ENCODE measurements around the gene AKAP8L.
A peak's percentile ranks its signal among the peaks of the same experiment; 100 is the strongest.
"Not testable (repeated sequence)": the region's sequence is repeated elsewhere in the genome, so short reads cannot be mapped to it uniquely, and the experiment has no call there.

The AKAP8L gene

DNA sequence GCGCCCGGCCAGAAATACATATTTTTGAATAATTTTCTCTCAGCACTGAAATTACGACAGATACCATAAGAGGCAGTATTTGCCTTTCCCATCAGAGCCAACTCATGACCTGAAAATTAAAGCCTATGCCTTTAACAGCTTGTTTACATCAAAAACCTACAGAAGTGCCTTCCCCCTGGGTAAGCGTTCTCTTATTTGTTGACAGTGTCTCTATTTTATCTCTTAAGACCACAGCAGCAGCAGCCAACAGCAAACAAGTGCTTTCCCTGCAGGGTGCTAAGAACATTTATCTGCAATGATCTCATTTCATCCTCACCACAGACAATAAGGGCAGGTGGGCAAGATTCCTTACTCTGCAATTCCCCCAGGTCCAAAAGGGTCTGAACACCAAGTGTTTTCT, 6.0 kb downstream of the AKAP8L start:
- DNase-seq = no peak

DNA sequence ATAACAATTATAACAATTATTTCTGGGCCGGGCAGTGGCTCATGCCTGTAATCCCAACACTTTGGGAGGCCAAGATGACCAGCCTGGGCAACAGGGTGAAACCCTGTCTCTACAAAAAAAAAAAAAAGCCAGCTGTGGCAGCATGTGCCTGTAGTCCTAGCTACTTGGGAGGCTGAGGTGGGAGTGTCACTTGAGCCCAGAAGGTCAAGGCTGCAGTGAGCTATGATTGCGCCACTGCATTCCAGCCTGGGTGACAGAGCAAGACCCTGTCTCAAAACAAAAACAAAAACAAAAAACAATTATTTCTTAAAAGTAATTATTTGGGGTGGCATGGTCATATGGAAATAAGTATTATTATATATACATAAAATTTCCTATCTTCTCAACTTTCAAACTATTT, 7.4 kb downstream of the AKAP8L start:
- not testable (repeated sequence) for DNase-seq

DNA sequence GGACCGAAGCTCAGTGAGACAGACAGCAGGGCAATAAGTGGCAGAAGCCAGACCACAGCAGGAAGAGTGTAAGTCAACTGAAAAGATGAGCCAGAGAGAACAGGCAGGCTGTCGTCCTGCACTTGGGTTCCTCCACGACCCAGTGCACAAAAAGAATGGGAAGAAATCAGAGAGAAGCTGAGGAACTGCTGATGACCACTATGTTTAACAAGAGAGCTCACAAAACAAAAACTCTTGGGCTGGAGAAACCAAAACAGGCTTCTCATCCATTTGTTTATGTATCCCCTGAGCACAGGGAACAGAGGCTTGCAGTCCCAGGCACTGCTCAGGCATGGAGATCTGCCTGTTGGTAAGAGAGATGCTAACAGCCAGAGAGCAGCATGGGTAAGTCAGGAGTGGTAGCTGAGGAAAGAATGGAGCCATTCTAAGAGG, 14.0 kb downstream of the AKAP8L start:
- no peak for DNase-seq

DNA sequence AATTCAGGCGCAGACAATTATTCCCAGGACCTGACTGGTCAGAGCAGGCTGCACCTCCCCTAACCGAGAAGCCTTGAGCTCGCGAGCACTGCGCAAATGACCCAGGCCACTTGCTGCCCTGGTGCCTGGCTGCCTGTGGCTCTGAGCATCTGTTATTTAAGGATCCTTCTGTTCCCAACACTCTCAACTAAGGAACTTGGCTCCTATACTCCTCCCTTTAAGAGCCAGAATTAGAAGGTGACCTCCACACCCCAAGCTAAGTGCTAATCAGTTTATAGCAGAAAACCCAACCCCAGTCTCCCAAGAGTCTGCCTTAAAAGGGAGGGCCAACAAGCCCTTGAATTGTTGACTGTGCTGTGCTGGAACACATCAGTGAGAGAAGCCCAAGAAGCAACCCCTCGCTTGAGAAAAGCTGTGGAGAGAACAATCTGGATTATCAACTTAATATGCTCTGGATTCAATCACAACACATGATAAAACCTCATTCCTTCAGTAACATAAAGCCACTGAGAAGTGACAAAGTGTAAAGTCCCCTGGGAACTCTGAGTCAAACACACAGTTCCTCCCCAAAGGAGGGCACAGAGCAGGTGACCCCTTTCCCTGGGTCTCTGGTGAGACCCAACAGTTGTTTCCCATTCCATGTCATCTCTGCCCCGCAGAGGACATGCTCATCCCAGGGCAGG, 14.6 kb downstream of the AKAP8L start:
- DNase-seq = no peak

DNA sequence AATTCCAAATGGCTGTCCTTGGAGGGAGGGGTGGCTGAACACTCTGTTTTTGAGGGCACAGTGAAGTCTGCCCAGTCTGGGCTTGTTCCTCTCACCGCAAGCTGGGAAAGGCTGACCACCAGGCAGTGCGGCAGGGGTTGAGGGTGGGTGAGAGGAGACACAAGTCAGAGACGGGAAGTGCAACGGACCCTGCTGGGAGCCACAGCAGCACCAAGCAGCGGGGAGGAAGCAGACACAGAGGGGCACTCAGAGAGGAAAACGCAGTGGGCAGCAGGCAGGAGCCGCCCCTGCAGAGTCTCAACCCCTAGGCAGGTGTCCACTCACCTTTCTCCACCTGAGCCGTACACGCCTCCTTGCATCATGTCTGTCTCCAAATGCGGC, 15.6 kb downstream of the AKAP8L start:
- DNase-seq = no peak

DNA sequence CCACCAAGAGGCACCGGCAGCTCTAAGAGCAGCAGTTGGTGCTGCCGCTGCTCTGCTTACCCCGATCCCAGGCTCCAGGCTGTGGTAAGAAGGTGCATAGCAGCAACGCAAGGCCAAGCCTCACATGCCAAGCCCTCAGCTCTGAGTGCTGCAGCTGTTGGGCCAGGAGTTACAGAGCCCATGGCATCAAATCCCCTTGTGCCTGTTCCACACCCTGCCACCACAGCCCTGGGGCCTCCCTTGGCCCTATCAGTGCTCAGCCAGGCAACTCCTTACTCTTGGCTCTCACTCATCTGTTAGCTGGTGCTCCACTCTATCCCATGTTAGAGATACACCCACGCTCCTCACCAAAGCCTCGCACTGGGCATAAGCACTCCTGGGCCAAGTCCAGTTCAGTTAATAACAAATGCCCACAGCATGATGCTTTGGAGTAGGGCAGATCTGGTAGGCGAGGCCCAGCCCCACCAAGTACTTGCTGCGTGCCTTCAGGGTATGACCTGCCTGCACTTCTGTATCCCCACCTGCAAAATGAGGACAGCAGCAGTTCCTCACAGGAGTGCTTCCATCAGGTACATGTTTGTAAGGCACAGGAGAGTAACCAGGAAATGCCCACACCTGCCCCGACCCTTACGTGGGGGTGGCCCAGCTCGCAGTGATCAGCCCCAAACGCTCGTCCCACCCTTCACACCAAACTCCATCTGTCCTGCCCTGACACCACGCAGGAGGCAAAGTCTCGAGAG, 16.2 kb downstream of the AKAP8L start:
- DNase-seq = no peak

DNA sequence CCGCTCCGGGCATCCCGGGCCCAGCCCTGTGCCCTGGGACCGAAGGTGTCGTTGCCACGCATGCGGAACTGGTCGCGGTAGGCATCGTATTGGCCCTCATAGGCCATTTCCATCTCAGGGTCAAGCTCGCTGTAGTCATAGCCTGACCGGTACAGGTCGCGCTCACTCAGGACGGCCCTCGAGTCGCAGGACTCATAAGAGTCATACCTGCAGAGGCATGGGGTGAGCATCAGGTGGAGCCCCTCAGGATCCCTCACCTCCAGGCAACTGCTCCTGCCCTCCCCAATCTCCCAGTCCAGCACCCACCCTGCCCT, 17.4 kb downstream of the AKAP8L start:
- no peak for DNase-seq

DNA sequence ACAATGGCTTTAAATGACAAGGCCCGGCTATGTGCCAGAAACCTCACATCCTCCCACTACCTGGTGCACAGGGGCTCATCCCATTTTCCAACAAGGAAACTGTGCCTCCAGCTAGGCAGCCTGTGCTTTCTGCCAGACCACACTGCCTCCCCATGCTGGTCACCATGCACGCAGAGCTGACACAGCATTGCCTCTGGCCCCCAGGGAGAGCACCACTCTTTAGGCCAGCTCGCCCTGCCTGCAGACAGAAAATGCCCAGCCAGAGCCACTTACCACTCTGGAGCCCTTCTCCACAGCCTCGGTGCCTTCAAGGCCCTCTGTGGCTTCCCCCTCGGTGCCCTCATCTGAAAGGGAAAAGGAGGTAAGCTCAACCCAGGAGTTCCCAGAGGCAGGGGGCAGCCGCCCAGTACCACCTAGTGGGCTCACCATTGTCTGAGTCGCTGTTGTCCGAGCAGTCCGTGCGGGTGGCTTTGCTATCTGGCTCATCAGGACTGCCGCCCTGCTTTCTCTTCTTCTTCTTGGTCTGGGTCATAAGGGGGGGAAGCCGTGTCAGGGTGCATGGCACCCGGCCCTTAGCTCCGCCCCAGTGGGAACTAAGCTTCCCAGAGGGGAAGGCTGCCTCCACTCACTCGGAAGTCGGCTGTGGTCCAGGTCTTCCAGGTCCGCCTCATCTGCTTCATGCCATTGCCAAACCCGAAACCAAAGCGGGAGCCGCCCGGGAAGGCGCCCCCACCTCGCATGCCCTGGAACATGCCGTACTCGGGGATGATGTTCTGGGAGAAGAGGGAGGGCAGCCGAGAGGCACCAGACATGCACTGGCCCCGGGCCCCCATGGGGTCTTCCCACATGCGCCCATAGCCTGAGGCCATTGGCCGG, 18.0 kb downstream of the AKAP8L start:
- DNase-seq = no peak

DNA sequence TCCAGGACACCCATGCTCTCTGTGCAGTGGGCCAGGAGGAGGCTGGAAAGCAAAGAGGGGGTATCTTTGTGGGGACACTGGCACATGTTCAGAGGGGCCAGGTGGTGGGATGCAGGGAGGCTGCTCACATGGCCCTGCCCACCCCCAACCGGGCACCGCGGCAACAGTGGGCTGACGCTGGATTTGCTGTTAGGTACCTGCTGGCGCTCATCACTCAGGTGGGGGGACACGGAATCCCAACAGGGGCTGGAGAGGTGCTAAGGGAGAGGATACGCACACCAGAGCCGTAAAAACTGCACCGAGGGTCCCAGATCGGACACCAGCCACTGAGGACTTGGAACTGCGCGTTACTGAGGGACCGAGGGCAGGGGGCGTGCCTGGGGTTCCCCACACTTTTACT, 19.2 kb downstream of the AKAP8L start:
- no peak for DNase-seq

DNA sequence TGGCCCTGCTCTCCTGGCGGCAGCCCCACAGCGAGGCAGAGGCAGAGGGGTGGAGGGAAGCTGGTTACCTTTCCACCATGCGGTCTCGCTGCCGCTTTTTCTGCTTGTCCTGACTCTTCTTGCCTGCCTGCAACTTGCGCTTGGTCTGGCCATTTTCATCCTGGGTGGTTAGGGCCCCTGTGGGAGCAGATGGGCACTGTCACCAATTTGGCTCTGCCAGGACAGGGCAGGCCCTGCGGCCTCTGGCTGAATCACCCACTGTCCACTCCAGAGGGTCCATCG, 19.6 kb downstream of the AKAP8L start:
- no peak for DNase-seq

DNA sequence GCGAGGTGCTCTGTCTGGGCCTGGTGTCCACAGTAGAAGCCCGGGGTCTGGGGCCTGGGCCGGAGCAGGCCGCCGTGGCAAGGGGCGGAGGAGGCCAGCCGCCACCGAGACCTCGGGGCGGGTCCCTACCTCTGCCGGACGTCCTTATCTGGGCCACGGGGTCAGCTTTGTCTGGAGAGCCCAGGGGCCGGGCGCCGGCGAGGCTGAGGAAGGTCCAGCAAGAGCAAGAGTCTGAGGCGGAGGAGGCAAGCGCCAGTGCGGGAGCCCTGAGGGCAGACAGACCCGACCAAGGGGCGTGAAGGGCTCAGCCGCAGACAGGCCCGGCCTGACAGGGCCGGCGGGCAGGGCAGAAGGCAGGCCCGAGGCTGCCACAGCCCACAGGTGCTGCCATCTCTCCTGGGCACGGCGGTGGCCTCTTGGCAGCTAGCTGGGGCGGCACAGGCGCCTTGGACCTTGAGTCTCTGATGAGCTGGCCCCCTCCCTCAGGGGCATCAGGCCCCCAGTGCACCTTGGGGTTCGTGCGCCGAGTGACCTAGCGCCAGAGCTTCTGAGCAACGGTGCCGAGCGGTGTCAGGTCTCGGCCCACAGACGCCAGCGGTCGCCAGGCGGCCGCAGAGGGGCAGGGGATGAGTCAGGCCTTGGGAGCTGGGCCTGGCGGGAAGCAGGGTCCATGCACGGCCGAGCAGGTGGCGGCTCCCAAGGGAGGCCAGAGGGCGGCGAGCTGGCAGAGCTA, 20.1 kb downstream of the AKAP8L start:
- DNase-seq = no peak

DNA sequence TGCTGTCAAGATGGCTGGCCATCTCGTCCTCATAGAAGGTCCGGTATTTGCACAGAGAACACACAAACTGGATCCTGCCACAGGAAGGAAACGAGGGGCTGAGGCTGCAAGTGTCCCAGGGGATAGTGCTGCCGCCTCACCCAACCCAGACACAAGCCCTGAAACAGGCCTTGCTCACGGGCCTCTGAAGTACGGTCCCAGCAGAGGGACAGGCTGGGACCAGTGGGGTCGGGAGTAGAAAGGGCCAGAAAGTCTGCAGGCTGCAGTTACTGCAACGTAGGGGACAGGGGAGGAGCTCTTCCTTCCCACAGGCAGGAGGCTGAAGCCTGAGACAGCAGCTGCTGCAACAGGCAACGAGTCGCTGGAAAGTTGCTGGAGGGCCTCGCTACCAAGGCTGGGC, 21.0 kb downstream of the AKAP8L start:
- no peak for DNase-seq

DNA sequence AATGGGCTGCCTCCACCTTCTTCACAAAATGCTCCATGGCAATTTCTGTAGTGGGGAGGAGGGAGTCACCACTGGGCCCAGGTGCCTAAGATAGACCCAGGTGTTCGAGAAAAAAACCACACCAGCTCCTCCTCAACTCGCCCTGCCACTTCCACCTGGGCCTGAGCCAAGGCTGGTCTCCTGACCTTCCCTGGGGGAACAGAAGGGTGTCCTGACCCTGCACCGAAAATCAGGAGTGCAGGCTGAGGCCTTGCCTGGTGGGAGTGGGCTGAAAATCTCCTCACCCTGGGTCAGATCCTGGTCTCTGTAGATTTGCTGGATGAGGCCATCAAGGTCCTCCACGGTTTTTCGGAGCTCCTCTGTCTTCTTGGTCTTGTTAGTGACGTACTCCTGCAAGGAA, 21.6 kb downstream of the AKAP8L start:
- no peak for DNase-seq

DNA sequence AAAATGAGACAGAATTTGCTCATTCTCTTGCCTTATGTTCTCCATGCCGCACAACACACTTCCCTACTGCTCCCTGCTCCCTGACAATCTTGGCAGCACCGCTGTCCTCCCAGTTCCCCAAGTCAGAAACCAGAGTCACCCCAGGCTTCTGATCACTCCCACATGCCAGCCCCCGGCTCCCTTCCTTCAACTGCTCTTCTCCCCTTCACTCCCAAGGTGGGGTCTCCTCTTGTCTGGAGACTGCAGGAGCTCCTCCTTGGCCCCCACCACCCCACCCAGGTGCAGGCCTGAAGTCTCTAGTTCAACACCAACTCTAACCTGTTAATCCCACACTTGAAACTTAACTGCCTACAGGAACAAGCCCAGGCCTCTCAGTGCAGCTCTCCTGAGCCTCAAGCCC, 22.4 kb downstream of the AKAP8L start:
- no peak for DNase-seq

DNA sequence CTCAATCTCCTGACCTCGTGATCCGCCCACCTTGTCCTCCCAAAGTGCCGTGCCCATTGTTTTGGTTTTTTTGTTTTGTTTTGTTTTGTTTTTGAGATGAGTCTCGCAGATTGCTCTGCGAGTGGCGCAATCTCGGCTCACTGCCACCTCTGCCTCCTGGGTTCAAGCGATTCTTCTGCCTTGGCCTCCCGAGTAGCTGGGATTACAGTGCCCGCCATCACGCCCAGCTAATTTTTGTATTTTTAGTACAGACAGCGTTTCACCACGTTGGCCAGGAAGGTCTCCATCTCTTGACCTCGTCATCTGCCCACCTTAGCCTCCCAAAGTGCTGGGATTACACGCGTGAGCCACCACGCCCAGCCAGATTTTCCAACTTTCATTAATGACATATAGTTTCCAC, 23.5 kb downstream of the AKAP8L start:
- not testable (repeated sequence) for DNase-seq

DNA sequence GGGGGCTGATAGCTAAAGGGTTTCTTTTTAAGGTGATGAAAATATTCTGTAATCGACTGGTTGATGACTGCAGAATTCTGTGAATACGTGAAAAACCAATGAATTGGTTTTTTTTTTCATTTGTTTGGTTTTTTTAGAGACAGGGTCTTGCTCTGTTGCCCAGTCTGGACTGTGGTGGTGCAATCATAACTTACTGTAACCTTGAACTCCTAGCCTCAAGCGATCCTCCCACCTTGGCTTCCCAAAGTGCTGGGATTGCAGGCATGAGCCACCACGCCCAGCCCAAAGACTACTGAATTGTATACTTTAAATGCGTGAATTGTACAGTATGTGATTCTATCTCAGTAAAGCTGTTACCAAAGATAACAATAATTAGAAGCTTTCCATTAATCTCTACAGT, 24.4 kb downstream of the AKAP8L start:
- DNase-seq = no peak

DNA sequence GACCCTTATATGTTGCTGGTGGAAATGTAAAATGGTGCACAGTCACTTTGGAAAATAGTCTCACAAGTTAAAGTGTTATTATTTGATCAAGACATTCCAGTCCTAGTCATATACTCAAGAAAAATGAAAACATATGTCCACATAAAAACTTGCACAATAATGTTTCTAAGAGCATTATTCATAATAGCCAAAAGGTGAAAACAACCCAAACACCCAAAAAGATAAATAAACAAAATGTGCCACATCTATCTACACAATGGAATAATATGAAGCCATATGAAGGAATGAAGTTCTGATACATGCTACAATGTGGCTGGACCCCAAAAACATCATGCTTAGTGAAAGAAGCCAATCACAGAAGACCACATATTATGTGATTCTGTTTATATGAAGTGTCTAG, 24.8 kb downstream of the AKAP8L start:
- no peak for DNase-seq

DNA sequence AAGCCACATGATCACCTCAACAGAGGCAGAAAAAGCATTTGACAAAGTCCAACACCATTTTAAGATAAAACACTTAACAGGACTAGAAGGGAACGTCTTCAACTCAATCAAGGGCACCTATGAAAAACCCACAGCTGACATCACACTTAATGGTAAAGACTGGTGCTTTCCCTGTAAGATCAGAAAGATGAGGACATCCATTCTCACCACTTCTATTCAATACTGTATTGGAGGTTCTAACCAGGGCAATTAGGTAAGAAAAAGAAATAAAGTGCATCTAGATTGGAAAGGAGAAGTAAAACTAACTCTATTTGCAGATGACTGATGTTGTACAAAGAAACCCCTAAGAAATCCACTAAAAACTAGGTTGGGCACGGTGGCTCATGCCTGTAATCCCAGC, 28.0 kb downstream of the AKAP8L start:
- no peak for DNase-seq

DNA sequence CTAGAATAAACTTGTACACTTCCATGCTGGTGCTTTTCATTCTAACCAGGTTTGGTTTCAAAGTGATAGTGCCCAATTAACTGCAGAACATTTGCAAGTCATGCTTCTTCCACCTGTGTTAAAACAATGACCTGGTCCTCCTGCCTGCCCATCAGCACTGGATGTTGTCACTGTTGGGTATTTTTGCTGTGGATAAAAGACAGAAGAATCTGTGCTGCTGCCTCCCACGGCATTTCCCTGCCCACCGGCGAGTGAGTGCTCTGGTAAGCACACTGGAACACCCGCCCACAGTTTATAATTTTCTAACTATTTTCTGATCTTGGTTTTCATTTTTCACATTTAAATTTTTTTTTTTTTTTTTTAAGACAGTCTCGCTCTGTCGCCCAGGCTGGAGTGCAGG, 36.9 kb downstream of the AKAP8L start:
- no peak for DNase-seq

DNA sequence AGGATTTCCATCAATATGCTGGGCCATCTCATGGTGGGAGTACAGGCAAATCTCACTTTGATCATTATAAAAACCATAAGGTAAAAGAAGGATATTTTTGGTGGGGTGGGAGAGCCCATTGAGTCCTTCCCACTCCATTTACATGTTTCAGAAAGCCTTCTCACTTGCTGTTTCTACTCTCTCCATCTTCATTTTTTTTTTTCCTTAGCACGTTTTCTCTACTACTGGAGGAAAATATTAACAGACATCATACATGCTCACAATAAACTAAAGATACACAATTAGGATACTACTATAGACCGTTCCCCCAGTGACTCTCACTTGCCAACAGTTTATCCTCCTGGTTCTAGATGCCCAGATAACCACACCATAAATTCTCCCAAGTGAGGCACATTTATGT, 37.4 kb downstream of the AKAP8L start:
- DNase-seq = no peak

DNA sequence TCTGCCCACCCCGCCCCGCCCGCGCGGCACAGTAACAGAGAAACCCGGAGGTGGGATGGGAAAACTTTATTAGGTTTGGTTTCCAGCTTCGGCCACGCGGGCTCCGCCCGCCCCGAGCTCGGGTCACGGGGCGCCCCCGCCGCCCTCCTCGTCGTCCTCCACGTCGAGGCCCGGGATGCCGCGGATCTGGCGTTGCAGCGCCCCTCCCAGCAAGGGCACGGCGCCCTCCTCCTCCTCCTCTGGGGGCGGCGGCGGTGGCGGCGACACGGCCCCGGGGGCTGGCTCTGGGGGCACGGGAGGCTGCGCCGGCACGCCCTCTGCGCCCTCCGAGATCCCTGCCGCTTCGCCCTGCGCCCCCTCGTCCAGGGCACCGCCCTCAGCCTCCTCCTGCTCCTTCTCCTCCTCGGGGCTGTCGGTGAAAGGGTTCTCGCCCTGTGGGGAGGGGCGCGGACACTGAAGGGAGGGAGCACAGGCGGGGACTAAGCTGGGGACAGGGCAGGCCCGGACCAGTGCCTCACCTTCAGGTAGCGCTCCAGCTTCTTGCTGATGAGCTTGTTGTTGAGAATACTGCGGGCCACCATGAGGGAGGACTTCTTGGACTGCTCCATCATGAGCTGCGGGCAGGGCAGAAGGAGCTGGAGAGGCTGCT, 38.7 kb downstream of the AKAP8L start:
- DNase-seq = no peak

DNA sequence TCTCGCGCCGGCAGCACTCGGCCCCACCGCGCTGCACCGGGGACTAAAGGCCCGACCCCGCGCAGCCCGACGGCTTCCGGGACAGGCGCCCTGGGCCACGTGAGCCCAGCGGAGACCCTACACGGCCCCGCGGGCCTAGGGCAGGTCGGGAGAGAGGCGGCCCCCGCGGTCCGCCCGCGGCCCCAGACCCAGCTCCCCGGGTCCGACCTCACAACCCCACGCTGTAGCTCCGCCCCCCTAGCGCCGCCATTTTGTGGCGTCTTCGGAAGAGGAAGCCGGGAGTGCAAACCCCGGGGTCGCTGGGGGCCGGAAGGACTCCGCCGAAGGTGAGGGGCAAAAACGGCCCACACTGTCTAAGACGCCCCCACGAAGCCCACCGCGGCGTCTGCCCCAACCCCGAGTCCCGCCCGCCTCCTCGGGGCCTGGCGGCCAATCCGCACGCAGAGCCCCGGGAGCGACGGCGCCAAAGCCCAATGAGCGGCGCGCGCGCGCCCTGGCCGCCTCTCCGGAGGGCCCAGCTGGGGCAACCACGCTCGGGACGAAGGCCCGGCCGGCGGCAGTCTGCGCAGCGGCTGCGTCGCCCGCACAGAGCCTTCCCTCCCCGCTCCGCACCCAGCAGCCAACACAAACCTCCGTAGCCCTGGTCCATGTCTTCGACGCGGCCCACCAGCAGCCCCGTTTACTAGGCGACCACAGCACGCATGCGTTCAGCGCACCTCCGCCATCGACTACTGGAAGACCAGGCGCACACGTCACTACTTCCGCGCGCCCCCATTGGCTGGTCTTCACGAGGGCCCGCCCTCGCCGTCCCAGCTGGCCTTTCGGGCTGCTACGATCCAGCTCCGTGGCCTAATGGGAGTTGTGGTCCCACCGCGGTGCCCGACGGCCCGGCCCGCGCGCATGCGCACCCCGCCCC, 39.4 kb downstream of the AKAP8L start, which contains the start of gene AKAP8:
Gene AKAP8, minus strand, starts transcription at position 705 of the 916 bp plus-strand sequence. Its CDS starts 56 bp downstream, at position 649.
- peak; percentile 92 to 98 (median 96) for DNase-seq
